ENCODE results near the gene FAM174B. TPM values are rescaled to one million over a fixed set of nuclear protein-coding genes. Genes with fewer than 3 reads are reported as not detected.
A peak's percentile ranks its signal among the peaks of the same experiment; 100 is the strongest.

The FAM174B gene
- total and polyA plus RNA-seq, 2 donors from 2014 or later, result 9.8 to 13.8 TPM

- no peaks in the 10 kb centered on the region for H3K36me3 ChIP-seq (ENCODE audit: control insufficient read depth in 2 of 3, insufficient read depth in 3 of 3, low read length in 3 of 3)
- no peak overlapping the region for H3K9ac ChIP-seq (ENCODE audit: low read length in 3 of 3)
- intact Hi-C loops (cut with DNase I), result no loop called here
- TF ChIP-seq, protein P1, sequence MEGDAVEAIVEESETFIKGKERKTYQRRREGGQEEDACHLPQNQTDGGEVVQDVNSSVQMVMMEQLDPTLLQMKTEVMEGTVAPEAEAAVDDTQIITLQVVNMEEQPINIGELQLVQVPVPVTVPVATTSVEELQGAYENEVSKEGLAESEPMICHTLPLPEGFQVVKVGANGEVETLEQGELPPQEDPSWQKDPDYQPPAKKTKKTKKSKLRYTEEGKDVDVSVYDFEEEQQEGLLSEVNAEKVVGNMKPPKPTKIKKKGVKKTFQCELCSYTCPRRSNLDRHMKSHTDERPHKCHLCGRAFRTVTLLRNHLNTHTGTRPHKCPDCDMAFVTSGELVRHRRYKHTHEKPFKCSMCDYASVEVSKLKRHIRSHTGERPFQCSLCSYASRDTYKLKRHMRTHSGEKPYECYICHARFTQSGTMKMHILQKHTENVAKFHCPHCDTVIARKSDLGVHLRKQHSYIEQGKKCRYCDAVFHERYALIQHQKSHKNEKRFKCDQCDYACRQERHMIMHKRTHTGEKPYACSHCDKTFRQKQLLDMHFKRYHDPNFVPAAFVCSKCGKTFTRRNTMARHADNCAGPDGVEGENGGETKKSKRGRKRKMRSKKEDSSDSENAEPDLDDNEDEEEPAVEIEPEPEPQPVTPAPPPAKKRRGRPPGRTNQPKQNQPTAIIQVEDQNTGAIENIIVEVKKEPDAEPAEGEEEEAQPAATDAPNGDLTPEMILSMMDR (IDR thresholded peaks at IDR 0.05; ENCODE audit: borderline replicate concordance, extremely low read depth, insufficient read depth), result no peak
- H3K9me3 ChIP-seq (ENCODE audit: control insufficient read depth in 2 of 3, insufficient read depth in 1 of 3, low read length in 3 of 3), result peaks cover 0 to 3% (median 0%) of the 10 kb centered on the region in 3 donors
- no peak overlapping the region for H3K4me3 ChIP-seq (ENCODE audit: low read length in 3 of 3)
- no peaks in the 10 kb centered on the region for H3K4me1 ChIP-seq (ENCODE audit: control insufficient read depth in 2 of 3, insufficient read depth in 2 of 3, low read depth in 1 of 3, low read length in 3 of 3)
- FAIRE-seq (no peak), DNase-seq (no peak)
- no peaks in the 10 kb centered on the region for H3K27me3 ChIP-seq (ENCODE audit: control insufficient read depth, insufficient read depth, low read length)
- H3K27ac ChIP-seq (ENCODE audit: low read depth in 2 of 2, low read length in 2 of 2), result no peak overlapping the region
Observed at GRCh38 chr15:92690395-92690794, 34.8 kb upstream of the FAM174B start.

- Histone ChIP-seq H3K9ac (ENCODE audit: low read length in 3 of 3) (no peak overlapping the region), H3K27me3 (ENCODE audit: control insufficient read depth, insufficient read depth, low read length) (no peaks in the 10 kb centered on the region), H3K9me3 (ENCODE audit: control insufficient read depth in 2 of 3, insufficient read depth in 1 of 3, low read length in 3 of 3) (peaks cover 0 to 3% (median 0%) of the 10 kb centered on the region in 3 donors), H3K27ac (ENCODE audit: low read depth in 2 of 2, low read length in 2 of 2) (no peak overlapping the region), H3K4me1 (ENCODE audit: control insufficient read depth in 2 of 3, insufficient read depth in 2 of 3, low read depth in 1 of 3, low read length in 3 of 3) (no peaks in the 10 kb centered on the region), H3K4me3 (ENCODE audit: low read length in 3 of 3) (no peak overlapping the region), H3K36me3 (ENCODE audit: control insufficient read depth in 2 of 3, insufficient read depth in 3 of 3, low read length in 3 of 3) (no peaks in the 10 kb centered on the region)
- FAIRE-seq, result no peak
- TF ChIP-seq, protein P1 (IDR thresholded peaks at IDR 0.05; ENCODE audit: borderline replicate concordance, extremely low read depth, insufficient read depth), result no peak
- no peak for DNase-seq
- intact Hi-C loops (cut with DNase I), result no loop called here
Observed at GRCh38 chr15:92687746-92688145, 32.2 kb upstream of the FAM174B start.

DNA sequence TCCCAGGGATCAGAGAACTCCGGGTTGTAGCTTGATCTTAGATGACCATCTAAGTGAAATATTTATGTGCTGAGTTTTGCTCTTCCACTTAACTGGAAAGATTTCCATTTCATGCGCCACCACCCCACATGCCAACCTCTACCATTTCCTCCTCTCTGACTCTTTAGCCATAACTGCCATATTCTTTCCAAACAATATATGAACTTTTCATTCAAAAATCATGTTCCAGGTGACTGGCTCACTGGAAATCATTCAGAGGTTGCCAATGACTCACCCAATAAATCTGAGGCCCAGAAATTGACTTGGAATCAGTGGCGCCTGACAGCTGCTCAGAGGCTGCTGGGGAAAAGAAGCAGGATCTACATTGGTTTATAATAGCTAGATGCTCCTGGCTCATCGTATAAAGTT lies 31.6 kb upstream of the FAM174B start:
- Histone ChIP-seq H3K36me3 (ENCODE audit: control insufficient read depth in 2 of 3, insufficient read depth in 3 of 3, low read length in 3 of 3) (no peaks in the 10 kb centered on the region), H3K9me3 (ENCODE audit: control insufficient read depth in 2 of 3, insufficient read depth in 1 of 3, low read length in 3 of 3) (peaks cover 0 to 3% (median 0%) of the 10 kb centered on the region in 3 donors), H3K27ac (ENCODE audit: low read depth in 2 of 2, low read length in 2 of 2) (no peak overlapping the region), H3K9ac (ENCODE audit: low read length in 3 of 3) (no peak overlapping the region), H3K27me3 (ENCODE audit: control insufficient read depth, insufficient read depth, low read length) (no peaks in the 10 kb centered on the region), H3K4me1 (ENCODE audit: control insufficient read depth in 2 of 3, insufficient read depth in 2 of 3, low read depth in 1 of 3, low read length in 3 of 3) (no peaks in the 10 kb centered on the region), H3K4me3 (ENCODE audit: low read length in 3 of 3) (no peak overlapping the region)
- DNase-seq, result no peak
- FAIRE-seq, result no peak
- intact Hi-C loops (cut with DNase I), result no loop called here
- TF ChIP-seq, protein P1 (IDR thresholded peaks at IDR 0.05; ENCODE audit: borderline replicate concordance, extremely low read depth, insufficient read depth), result no peak

DNA sequence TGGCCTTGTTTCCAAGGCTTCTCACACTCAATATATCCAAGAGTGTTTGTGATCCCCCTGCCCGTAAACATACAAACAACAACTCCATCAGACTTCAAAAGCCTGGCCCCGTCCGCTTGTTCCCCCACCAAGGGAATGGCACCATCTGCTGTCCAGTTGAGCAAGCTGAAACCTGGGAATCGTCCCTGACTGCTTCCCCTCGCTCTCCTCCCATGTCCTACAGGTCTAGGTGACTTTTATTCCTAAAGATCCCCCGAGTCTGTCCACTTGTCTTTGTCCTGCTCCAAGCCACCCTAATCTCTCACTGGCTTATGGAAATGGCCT lies 27.9 kb upstream of the FAM174B start:
- Histone ChIP-seq H3K9me3 (ENCODE audit: control insufficient read depth in 2 of 3, insufficient read depth in 1 of 3, low read length in 3 of 3) (no peaks in the 10 kb centered on the region), H3K27me3 (ENCODE audit: control insufficient read depth, insufficient read depth, low read length) (no peaks in the 10 kb centered on the region), H3K4me1 (ENCODE audit: control insufficient read depth in 2 of 3, insufficient read depth in 2 of 3, low read depth in 1 of 3, low read length in 3 of 3) (no peaks in the 10 kb centered on the region), H3K9ac (ENCODE audit: low read length in 3 of 3) (no peak overlapping the region), H3K27ac (ENCODE audit: low read depth in 2 of 2, low read length in 2 of 2) (no peak overlapping the region), H3K4me3 (ENCODE audit: low read length in 3 of 3) (no peak overlapping the region), H3K36me3 (ENCODE audit: control insufficient read depth in 2 of 3, insufficient read depth in 3 of 3, low read length in 3 of 3) (no peaks in the 10 kb centered on the region)
- intact Hi-C loops (cut with DNase I), result no loop called here
- TF ChIP-seq, protein P1 (IDR thresholded peaks at IDR 0.05; ENCODE audit: borderline replicate concordance, extremely low read depth, insufficient read depth), result peak; percentile 24
- peak in 2 of 5 donors; percentile 50 to 89 for DNase-seq
- FAIRE-seq, result no peak
